Measurements from ENCODE around the gene MYOG.

Gene MYOG

DNA sequence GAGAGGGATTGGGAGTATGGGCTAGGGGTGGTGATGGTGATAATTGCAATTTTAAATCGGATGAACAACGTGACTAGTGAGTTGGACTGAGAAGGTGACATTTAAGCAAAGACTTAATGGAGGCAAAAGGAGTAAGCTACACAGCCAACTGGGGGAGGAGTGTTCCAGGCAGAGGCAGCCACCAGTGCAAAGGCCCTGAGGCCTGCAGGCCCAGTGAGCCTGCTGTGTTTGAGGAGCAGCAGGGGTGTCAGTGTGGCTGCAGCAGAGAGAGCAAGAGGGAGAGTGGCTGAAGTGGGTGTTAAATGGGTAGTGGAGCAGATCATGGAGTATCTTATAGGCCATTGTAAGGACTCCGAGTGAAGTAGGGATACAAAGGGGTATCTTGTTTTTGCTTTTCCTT, 18.8 kb downstream of the MYOG start:
- H3K9me2 ChIP-seq (ENCODE audit: low read depth, low read length) = no peaks in the 10 kb centered on the region
- no peak overlapping the region for H3K4me2 ChIP-seq (ENCODE audit: low read length)
- H3K36me3 ChIP-seq (ENCODE audit: insufficient read depth, low read length) = no peaks in the 10 kb centered on the region
- 0 out of 2 replicates have a peak, but pooled peaks cover 6% of the 10 kb centered on the region for H3K27me3 ChIP-seq (ENCODE audit: insufficient read depth, low read length)
- H3K27ac ChIP-seq (ENCODE audit: low read depth, low read length, poor library complexity, severe bottlenecking) = no peak overlapping the region
- no peaks in the 10 kb centered on the region for H3K4me1 ChIP-seq (ENCODE audit: insufficient read depth, low read length, severe bottlenecking)
- H3F3A ChIP-seq (ENCODE audit: insufficient read depth, low read length) = no peaks in the 10 kb centered on the region
- no peak overlapping the region for H3K4me3 ChIP-seq (ENCODE audit: low read depth, low read length, poor library complexity, severe bottlenecking)
- H3K9me3 ChIP-seq (ENCODE audit: low read length) = no peaks in the 10 kb centered on the region
- H2AFZ ChIP-seq (ENCODE audit: low read length) = no peak overlapping the region
- TF ChIP-seq CTCF (IDR thresholded peaks at IDR 0.05; ENCODE audit: low read length) = no peak
- no peak for TF ChIP-seq EZH2 (IDR thresholded peaks at IDR 0.05; ENCODE audit: borderline replicate concordance, low read length)
- no peak overlapping the region for H3K9ac ChIP-seq (ENCODE audit: low read length)
- no peaks in the 10 kb centered on the region for H4K20me1 ChIP-seq (ENCODE audit: insufficient read depth, low read length)
- no peaks in the 10 kb centered on the region for H3K79me2 ChIP-seq (ENCODE audit: insufficient read depth, low read length)

DNA sequence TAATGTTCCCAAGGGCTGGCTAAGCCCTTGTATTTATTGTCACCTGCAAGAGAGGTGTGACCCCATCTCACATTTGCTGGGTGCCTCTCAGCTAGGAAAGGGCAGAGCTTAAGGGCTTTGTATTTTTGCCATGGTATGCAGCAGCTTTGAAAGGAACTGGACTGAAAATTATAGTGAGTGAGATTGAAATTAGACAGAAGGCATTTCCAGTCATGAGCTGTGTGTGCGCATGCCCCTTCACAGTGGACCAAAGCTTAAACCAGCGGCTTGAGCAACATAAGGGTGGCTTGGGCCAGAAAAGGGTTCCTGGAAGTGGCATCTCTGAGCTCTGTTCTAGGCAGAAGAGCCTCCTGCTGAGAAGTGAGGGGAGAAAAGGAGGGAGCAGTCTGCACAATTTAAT, 19.8 kb downstream of the MYOG start:
- Histone ChIP-seq H3K27me3 (ENCODE audit: insufficient read depth, low read length) (peaks cover 6% of the 10 kb centered on the region; the same call in 1 of the 2 replicates), H3K27ac (ENCODE audit: low read depth, low read length, poor library complexity, severe bottlenecking) (no peak overlapping the region), H3K9ac (ENCODE audit: low read length) (no peak overlapping the region), H3K9me2 (ENCODE audit: low read depth, low read length) (no peaks in the 10 kb centered on the region), H3F3A (ENCODE audit: insufficient read depth, low read length) (no peaks in the 10 kb centered on the region), H3K79me2 (ENCODE audit: insufficient read depth, low read length) (no peaks in the 10 kb centered on the region), H4K20me1 (ENCODE audit: insufficient read depth, low read length) (no peaks in the 10 kb centered on the region), H3K36me3 (ENCODE audit: insufficient read depth, low read length) (no peaks in the 10 kb centered on the region), H3K9me3 (ENCODE audit: low read length) (no peaks in the 10 kb centered on the region), H3K4me3 (ENCODE audit: low read depth, low read length, poor library complexity, severe bottlenecking) (no peak overlapping the region), H3K4me1 (ENCODE audit: insufficient read depth, low read length, severe bottlenecking) (no peaks in the 10 kb centered on the region), H3K4me2 (ENCODE audit: low read length) (no peak overlapping the region), H2AFZ (ENCODE audit: low read length) (no peak overlapping the region)
- no peak for TF ChIP-seq CTCF (IDR thresholded peaks at IDR 0.05; ENCODE audit: low read length)
- TF ChIP-seq EZH2 (IDR thresholded peaks at IDR 0.05; ENCODE audit: borderline replicate concordance, low read length) = no peak

DNA sequence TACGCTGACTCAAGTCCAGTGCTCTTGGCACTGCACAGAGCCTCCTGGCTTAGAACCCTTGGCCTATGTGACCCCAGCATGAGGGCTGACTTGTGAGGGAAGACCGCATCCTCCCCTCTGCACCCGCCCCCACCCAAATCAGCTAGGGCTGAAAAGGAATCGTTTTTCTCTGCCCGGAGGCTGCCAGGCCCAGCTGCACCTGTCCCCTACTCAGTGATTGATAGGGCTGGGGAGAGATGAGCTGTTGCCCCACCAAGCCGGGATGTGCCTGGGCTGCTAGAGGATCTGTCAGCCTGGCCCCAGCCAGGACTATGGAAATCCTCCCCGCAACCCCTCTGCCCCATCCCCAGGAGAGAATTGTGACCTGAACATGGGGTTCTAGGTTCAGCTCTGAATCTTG, 20.6 kb downstream of the MYOG start:
- Histone ChIP-seq H3K9me3 (ENCODE audit: low read length) (no peaks in the 10 kb centered on the region), H3F3A (ENCODE audit: insufficient read depth, low read length) (no peaks in the 10 kb centered on the region), H3K27ac (ENCODE audit: low read depth, low read length, poor library complexity, severe bottlenecking) (no peak overlapping the region), H2AFZ (ENCODE audit: low read length) (no peak overlapping the region), H3K9ac (ENCODE audit: low read length) (no peak overlapping the region), H4K20me1 (ENCODE audit: insufficient read depth, low read length) (no peaks in the 10 kb centered on the region), H3K4me2 (ENCODE audit: low read length) (no peak overlapping the region), H3K4me3 (ENCODE audit: low read depth, low read length, poor library complexity, severe bottlenecking) (no peak overlapping the region), H3K4me1 (ENCODE audit: insufficient read depth, low read length, severe bottlenecking) (no peaks in the 10 kb centered on the region), H3K79me2 (ENCODE audit: insufficient read depth, low read length) (no peaks in the 10 kb centered on the region), H3K9me2 (ENCODE audit: low read depth, low read length) (no peaks in the 10 kb centered on the region), H3K27me3 (ENCODE audit: insufficient read depth, low read length) (peaks cover 9% of the 10 kb centered on the region; the same call in 1 of the 2 replicates), H3K36me3 (ENCODE audit: insufficient read depth, low read length) (no peaks in the 10 kb centered on the region)
- TF ChIP-seq CTCF (IDR thresholded peaks at IDR 0.05; ENCODE audit: low read length) = no peak
